SU-DHL-6 (cell line): ENCODE data around the gene DGKB.

Experiments used
- EZH2phosphoT487 ChIP-seq: fragments of 200-600 bp; sonication (generic), shearing (Covaris generic); conservative IDR thresholded peaks from 2 replicates; pipeline ENCODE4 v1.6.1; 2018; ENCODE audit warnings: mild to moderate bottlenecking, antibody characterized with exemption, low read length, moderate library complexity, mixed read lengths
- TF ChIP-seq, protein P1 (sequence below): fragments of 200-600 bp; sonication (generic); IDR thresholded peaks from one replicate; pipeline ENCODE4 v1.5.1; 2017; ENCODE audit warnings: antibody characterized with exemption, mild to moderate bottlenecking, low read length, moderate library complexity; ENCODE audit not compliant: insufficient read depth, poor library complexity, severe bottlenecking

DNA sequence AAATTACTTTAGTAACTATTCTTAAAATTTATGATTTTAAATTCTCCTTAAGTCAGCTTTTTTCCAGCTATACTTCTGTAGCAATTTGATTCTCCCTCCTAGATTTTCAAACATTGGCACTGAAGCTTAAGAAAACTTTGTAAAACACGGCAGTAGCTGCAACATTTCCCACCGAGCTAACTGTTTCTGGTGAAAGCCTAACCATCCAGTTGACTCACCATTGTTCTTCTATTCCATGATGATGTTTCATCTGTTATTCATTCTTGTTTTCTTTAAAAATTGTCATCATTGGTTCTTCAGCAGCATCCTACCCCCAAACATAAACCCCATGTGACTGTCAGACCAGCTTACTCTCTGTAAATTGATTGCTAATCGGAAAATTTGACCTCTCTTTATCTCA, 312.3 kb downstream of the DGKB start:
- TF ChIP-seq, protein P1, sequence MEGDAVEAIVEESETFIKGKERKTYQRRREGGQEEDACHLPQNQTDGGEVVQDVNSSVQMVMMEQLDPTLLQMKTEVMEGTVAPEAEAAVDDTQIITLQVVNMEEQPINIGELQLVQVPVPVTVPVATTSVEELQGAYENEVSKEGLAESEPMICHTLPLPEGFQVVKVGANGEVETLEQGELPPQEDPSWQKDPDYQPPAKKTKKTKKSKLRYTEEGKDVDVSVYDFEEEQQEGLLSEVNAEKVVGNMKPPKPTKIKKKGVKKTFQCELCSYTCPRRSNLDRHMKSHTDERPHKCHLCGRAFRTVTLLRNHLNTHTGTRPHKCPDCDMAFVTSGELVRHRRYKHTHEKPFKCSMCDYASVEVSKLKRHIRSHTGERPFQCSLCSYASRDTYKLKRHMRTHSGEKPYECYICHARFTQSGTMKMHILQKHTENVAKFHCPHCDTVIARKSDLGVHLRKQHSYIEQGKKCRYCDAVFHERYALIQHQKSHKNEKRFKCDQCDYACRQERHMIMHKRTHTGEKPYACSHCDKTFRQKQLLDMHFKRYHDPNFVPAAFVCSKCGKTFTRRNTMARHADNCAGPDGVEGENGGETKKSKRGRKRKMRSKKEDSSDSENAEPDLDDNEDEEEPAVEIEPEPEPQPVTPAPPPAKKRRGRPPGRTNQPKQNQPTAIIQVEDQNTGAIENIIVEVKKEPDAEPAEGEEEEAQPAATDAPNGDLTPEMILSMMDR: no peak
- no peak for TF ChIP-seq EZH2phosphoT487
